ENCODE measurements around the gene DFFB.
A peak's percentile ranks its signal among the peaks of the same experiment; 100 is the strongest.

DFFB gene

DNA sequence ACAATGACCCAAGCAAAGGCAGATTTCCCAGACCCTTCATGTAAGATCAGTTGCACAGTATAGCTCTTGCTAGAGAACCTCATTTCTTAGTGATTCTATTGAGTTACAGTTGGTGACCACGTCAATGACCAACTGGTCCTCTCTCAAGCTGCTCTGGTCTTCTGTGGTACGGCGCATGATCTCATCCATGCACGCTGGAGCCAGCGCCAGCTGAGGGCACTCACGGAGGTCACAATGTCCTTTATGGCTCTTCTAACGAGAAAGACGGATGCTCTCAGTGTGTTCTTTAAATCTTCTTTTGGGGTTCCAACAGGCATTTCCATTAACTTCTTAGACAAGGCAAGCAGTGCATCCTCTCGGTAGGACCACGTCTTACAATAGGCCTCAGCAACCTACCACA, 22.6 kb upstream of the DFFB start:
- no peak for DNase-seq

DNA sequence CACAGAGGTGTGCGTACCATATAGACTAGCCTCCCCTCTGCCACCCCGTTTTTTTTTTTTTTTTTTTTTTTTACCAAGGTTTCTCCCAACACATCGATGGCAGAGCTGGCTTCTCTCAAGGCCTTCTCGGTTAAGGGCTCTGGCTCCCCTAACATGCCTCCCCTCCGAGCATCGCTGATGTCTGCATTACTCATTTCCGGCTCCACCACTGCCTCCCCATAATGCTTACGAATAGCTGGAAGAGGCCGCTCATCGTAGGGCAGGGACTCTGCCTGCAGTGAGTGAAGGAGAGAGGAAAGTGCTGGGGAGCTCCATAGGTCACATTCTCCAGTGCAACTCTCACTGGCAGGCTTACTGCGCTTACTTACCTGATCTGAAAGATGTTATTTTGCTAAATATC, 20.9 kb upstream of the DFFB start:
- DNase-seq, result no peak

DNA sequence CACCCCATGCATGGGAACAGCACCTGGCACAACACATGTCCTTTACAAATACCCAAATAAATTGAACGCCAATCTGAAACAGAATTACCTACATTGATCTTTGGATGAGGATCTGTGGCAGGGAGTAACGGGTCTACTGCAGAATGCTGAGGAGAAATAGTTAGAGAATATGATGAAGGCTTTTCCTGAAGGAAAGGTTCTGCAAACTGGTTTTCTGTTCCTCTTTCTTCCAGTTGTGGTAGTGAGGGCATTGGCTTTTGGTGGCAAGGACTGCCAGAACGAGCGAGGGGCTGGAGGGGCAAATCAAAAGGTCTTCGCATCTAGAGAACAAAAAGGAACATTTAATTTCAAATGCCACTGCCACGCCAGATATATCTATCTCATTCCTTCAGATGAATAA, 20.1 kb upstream of the DFFB start:
- DNase-seq, result no peak

DNA sequence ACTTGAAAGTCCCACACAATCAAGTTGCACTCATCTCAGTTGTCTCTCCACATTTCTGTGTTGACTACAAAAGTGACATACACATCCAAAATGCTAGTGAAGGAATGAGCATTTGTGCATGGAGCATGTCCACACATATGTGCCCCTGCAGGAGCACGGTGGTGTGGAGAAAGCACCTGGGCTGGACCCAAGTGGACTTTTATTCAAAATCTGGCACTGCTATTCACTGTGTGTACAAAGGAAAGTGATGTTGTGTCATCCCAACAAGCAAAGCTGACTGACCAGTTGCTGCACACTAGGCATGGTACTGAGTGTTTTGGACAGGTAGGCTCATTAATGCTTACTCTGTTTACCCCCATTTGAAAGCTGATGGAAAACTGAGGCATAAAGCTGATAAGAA, 19.6 kb upstream of the DFFB start:
- DNase-seq, result no peak

DNA sequence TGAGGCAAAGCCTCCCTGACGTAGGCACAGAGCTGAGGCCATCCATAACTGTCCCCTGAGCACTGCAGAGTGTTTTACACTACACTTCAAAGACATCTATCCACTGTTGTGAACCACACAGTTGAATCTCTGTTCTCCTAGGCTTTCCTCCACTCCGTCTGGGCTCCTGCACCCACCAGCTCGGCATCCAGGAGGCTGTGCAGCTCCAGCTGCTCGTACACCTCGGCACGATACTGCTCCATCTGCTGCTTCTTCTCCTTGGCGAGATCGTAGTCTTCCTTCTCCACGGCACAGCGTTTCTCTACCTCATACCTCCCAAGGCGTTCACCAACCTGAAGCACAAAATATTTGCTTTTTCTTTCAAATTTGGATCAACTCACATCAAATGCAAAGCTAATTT, 18.5 kb upstream of the DFFB start:
- DNase-seq, result no peak

DNA sequence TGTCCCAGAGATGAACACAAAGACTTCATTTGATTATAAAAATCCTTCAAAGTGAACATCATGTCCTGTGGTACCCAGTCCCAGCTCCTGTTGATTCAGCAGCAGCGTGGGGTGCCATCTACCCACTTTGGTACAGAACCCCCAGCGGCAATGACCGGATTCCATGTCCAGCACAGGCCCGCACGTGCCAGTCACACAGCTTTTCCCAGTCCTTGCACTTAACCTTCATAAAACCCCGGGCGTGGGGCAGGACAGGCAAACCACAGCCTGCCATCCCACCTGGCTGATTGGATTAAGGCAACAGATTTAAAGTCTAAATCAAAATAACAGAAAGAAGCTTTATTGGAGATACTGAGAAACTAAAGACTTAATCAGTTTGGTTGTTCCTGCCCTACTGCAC, 15.8 kb upstream of the DFFB start:
- DNase-seq, result no peak

DNA sequence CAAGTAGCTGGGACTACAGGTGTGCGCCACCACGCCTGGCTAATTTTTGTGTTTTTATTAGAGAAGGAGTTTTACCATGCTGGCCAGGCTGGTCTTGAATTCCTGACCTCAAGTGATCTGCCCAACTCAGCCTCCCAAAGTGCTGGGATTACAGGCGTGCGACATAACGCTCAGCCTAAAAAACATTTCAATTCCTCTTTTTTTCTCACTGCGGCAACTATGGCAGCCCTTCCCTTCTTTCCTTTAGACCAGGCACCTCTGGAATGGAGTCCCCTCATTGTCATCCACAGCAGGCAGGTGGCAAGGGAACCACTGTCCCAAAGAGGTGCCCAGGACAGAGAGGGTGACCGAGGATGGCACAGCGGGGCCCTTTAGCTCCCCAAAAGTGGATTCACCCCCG, 14.4 kb upstream of the DFFB start:
- no peak for DNase-seq

DNA sequence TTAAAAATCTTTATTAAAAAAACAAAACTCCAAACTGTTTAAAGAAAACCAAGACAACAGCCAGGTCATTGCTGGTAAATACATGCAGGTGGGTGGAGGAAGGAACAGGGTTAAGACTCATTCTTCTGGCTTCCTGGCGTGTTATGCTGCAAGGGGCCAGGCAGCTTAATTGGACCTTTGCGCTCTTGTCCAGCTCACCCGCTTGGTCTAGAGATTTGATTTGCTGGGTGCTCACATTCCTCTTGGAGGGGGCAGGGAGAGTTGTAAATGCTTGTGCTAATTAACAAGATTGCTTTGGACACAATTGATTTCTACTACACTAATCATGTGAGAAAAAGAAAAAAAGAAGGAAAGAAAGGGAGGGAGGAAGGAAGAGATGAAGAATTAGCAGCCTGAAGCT, 10.7 kb upstream of the DFFB start:
- no peak for DNase-seq

DNA sequence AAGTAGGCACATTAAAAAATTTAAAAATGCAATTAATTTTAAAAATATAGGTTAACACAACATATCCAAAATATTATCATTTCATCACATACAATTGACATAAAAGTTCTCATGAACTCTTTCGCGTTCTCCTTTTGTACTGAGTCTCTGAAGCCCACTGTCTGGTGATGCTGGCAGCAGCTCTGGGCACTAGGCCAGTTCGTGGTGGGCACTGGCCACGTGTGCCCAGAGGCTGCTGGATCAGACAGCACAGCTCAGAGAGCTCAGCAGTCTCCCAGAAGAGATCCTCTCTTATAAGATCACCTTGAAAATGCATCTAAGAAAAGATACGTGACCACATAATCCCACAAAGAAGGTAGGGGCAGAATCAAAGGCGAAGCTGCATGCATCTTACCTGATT, 10.2 kb upstream of the DFFB start:
- DNase-seq, result no peak

DNA sequence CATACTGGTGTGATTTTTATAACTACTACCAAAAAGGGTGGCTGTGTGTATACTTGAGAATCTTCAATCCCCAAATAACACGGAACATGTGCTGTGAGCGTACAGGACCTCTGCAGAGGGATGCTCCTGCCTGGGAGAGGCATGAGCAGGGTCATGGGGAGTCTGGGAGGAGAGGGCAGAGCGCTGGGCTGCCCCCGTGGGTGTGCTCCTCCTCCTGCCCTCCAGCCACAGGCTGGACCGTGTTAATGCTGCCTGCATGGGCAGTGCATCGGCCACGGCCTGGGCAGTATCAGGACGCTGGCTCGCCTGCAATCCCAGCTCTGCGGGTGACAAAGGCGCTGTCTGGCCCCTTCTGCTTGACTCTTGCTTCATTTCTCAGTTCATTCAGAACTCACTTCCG, 6.4 kb upstream of the DFFB start:
- no peak for DNase-seq

DNA sequence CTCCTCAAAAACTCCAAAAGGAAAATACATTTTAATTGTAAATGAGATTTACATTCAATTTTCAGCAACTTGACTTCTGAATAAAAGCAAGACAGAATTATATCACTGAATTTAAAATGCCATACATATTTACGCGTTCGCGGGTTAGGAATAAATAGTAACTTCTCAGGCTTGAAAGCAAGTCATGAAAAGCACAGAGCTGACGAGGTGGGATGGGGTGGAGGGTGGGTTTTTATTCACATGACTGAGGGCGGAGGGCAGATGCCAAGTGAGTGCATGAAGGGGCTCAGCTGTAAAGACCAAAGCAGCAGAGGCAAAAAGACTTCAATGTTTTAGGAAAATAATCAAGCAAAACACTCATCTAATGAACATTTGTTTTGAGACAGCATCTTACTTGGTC, 6.0 kb upstream of the DFFB start:
- DNase-seq, result no peak

DNA sequence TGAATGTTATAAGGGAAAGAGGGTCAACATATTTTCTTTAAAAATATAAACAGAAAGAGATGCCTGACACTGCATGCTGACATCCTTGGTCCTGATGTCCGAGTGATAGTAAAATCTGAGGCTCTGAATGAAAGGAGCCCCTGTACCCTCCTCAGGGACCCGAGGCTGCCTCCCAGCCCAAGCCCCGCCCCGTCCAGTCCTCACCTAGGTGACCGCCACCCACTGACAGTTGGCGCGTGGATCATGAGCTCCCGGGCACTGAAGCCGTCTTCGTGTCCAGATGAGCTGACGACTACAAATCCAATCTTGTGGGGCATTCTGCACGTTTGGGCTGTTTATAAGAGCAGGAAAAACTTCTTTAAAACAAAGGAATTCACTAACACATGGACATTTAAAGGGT, 5.2 kb upstream of the DFFB start:
- DNase-seq, result no peak

DNA sequence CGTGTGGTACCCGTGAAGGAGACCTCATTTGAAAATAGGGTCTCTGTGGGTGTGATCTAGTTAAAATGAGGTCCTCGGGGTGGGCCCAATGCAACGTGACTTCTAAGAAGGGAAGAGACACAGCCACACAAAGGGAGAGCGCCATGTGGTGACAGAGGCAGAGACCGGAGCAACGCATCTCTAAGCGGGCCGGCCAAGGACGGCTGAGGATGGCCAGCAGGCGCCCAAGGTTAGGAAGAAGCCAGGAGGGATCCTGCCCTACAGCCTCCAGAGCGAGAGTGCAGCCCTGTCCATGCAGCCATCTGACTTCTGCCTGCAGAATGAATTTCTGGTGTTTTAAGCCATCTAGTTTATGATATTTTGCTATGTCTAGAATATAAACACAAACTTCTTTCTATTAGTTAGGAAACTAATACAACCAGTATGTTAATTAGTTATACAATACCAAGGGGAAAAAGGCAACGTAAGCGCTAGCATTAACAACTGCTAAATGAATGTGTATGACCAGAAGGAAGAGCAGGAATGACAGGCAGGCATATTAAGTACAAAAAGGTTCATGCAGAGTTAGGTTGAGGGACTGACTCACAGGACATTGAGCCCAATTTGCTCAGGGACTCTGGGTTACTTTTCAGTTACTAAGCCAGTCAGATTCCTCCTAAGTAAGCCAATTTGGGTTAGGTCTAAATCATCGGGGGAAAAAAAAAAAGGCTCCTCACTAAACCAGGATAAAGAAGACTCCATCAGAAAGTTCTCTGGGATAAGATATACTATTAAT, 4.4 kb upstream of the DFFB start:
- no peak for DNase-seq

DNA sequence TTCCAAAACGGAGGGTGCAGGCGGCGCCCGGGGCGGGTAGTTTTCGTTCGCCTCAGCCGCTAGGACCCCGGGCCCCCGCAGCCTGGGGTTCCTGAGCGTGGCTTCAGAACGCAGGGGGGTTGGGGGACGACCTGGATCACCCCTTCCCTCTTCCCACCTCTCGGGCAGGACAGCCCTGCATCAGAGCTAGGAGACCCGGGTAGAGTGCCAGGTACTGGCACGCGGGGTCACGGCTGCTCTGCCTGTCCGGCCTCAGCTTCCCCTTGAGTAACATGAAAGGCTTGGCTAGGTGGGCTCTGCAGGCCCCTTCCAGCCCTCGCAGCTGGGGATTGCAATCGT, 484 bp downstream of the DFFB start:
- DNase-seq, result no peak

DNA sequence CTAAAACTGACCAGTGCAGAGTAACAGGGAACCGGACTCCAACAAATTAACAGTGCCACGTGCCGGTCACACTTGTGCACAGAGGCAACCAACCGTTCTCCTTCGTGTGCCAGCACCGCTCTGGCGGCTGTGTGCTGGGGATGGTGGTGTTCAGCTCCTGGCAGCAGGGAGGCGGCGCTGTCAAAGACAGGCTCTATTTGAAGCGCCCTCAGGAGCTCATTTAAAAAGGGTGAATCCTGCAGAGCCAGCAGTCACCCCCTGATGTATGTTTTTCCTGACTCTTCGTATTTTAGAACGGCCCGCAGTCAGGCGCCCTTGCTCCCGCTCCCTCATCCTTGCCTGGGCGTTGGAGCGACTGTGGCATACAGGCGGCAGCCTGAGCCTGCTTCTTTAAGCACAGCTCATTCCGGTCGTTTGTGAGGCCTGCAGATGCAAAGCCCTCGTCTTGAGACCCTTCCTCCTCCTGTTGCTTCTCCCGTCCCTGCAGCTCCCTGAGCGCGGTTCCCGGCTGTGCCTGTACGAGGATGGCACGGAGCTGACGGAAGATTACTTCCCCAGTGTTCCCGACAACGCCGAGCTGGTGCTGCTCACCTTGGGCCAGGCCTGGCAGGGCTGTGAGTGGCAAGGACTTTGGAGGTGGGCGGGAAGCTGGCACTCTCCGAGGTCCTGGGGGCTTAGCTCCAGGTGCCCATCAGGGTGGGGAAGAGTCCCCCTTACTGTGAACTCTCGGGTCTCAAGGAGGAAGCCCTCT, 1.1 kb downstream of the DFFB start:
- peak; percentile 41 for DNase-seq

DNA sequence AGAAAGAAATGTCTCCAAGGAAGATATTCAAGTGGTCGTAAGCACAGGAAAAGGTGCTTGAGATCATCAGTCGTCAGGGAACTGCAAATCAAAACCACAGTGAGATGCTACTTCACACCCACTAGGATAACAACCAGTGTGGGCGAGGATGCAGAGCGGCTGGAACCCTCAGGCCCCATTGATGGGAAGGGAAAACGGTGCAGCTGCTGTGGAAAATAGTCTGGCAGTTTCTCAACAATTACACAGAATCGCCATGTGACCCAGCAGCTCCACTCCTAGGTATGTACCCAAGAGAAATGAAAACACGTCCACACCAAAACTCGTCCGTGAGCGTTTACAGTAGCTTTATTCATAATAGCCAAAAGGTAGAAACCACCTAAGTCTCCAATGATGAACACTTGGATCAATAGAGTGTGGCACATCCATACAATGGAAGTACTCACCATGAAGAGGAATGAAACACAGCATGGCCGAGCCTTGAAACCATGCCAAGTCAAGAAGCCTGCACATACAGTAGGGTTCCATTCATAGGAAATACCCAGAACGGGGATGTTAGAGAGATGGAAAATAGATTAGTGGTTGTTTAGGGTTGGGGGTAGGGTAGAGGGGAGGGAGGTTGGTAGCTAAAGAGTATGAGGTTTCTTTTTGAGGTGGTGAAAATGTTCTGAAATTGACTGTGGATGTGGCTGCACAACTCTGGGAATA, 6.1 kb downstream of the DFFB start:
- DNase-seq, result peak; percentile 62

DNA sequence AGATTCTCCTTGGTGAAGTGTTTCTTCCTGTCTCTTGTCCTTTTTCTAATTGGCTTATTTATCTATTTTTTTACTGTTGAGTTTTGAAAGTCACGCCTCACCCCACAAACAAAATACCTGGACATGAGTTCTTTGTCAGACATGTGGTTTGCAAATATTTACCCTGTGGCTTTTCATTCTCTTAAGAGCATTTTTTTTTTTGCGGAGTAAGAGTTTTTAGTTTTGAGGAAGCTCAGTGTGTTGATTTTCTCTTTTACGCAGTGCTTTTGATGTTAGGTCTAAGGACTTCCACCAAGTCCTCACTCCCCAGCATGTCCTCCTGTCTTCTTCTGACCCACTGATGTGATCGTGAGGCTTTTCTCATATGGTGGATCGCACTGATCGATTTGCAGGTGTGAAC, 7.6 kb downstream of the DFFB start:
- DNase-seq, result no peak

DNA sequence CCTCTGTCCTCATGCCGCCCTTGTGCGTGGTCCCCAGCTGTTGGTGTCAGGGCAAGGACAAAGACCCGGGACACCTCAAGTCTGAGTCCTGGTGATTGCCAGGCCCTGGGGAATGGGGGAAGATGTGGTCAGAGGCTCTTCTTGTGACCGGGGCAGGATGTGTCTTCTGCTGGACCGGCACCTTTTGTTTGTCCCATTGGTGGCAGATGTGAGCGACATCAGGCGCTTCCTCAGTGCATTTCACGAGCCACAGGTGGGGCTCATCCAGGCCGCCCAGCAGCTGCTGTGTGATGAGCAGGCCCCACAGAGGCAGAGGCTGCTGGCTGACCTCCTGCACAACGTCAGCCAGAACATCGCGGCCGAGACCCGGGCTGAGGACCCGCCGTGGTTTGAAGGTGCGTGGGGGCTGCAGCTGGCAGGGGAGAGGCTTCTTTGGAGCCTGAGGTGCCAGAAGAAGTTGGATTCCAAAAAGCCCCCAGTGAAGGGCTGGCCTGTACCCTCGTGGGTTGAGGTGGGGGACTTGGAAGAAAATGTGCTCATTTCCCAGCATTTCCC, 8.4 kb downstream of the DFFB start:
- peak; percentile 29 for DNase-seq

DNA sequence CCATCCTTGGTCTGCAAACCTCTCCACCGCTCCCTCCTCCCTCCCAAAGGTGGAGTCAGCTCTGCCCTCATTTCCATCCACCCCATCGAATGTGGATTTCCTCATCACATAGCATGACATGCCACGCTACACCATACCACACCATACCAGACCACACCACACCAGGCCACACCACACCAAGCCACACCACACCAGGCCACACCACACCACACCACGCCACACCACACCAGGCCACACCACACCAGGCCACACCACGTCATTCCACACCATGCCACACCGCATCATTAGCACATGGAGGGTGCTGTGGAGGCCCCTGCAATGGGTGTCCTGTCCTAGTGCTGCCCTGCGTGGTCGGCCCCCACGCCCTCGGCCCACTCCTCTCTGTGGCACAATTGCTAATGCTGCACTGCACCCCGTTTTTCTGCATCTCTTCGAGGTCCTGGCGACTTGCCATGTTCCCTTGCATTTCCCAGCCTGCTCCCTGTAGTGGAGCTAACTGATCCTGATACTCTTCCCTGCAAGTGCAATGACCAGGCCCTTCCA, 11.3 kb downstream of the DFFB start:
- no peak for DNase-seq

DNA sequence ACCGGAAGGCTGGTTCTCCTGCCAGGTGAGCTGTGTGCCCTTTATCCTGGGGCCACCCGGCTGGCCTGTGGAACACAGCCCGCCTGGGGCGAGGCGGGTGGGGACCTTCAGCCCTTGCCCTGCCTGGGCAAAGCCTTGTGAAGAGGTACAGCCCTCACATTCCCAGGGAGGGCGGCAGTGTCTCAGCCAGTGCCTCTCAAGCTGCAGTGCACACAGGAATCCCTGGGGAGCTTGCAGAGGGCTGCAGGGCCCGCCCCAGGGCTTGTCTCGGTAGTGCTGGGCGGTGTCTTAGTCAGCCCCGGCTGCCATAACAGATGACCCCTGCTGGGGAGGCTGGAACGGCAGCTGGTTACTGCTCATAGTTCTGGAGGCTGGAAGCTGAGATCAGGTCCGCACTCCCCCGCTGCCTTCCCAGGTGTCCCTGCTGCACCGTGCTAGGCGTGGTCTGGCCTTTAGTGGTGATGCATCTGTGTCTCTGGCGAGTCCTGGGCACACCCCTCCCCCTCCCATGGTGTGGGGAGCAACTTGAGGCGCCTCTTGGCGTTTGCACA, 12.6 kb downstream of the DFFB start:
- no peak for DNase-seq

DNA sequence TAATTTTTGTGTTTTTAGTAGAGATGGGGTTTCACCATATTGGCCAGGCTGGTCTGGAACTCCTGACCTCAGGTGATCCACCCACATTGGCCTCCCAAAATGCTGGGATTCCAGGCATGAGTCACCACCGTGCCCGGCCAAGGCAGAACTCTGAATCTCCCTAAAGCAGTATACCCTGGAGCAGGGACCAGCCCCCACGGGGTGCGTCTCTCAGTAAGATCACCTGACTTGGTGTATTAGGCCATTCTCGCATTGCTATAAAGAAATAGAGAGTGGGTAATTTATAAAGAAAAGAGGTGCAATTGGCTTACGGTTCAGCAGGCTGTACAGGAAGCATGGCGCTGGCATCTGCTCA, 14.2 kb downstream of the DFFB start:
- DNase-seq, result no peak

DNA sequence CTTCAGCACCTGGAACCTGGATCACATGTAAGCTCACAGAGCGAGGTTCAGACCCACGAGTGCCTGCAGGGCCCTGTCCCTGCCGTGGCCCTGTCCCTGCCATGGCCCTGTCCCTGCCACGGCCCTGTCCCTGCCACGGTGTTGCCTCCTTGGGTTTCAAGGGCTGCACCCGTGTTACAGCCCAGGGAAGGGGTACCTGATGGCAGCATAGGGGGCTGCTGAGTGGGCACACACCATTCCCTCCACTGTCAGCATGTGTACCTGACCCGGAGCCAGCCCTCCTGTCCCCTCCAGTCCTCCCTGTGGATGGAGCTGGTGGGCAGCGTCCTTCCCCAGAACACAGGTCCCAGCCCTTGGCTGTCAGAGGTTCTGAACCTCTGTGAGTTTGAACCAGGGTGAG, 15.3 kb downstream of the DFFB start:
- no peak for DNase-seq

DNA sequence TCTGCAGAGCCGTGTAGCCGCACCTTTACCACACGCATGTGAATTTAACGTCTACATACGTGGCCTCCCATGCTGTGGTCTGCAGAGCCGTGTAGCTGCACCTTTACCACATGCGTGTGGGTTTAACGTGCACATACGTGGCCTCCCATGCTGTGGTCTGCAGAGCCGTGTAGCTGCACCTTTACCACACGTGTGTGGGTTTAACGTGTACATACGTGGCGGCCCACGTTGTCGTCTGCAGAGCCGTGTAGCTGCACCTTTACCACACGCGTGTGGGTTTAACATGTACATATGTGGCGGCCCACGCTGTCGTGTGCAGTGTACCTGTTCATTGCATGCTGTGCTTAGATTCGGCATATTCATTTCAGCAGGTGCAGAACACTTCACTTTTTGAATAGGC, 17.5 kb downstream of the DFFB start:
- DNase-seq, result no peak

Data from right hindlimb (tissue), 1 donor.